HG03025 (cell line): ENCODE results near the gene RPS6KA2.

Experiments used
- ATAC-seq: cut with Tn5 transposase; IDR thresholded peaks from one replicate; pipeline ENCODE4 v1.9.1; 2021; ENCODE audit warnings: mild to moderate bottlenecking, moderate library complexity; ENCODE audit not compliant: unreplicated experiment, low FRiP score

RPS6KA2 gene

DNA sequence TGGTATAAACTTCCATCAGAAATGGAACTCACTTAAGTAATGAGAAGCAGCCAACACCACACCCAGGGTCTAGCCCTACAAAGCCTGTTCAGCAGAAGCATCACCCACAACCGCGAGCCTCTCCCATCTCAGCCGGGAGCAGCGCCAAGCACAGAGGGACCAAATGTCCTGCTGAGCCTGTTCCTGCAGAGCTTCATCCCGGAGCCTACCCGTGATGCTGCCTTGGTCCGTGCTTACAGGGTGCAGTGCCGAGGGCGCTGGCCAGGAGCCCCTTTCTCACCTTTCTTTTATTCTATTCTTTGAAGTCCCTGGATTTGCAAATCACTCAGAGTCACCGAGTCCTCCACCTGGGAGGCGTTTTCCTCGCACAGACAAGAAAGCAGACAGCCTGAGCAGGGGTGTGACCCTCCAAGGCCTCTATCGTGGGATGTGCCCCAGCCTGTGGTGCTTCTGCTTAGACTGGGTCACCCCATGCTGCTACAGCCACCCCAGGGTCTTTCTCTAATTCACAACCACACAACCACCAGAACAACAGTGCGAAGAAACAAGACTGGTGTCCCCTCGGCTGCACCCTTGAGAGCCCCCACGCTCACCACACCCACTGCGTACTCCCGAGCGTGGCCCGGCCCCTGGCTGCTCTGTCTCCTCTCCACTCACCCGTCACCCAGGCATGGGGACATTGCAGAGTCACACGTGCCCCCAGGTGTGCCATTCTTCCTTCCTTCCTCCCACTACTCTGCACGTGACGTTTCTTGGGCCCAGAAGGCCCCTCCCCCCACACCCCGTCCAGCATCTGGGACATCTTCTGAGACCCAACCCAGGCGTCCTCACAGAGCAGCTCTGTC is 152.1 kb downstream of the RPS6KA2 start:
- no peak for ATAC-seq

DNA sequence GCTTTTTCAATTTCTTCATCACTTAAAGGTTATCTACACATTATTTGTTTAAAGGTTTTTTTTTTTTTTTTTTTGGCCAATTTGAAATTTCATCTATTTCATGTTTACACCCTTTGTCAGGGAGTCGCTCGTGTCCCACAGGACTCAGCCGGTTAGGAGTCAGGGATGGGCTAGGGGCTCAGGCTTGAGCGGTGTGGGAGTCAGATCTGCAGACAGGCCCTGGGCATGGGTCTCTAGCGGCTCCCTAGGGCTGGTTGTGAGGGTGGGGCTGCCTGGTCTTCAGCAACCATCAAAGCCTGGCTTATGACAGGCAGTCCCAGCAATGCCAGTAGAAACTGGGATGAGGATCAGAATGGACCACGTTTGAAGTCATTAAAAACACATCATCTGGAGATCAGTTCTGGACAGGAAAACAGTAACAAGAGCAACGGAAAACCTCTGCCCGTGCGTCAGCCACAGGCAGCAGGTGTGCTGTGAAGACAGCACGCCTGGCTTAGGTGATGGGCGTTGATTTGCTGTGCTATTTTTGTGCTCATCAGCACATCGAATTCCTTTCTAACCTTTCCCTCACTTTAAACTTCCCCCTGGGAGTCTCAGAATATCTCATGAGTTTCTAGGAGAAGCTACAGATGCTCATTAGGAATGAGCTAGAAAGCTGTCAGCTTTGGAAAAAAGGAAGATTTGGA is 153.0 kb downstream of the RPS6KA2 start:
- no peak for ATAC-seq

DNA sequence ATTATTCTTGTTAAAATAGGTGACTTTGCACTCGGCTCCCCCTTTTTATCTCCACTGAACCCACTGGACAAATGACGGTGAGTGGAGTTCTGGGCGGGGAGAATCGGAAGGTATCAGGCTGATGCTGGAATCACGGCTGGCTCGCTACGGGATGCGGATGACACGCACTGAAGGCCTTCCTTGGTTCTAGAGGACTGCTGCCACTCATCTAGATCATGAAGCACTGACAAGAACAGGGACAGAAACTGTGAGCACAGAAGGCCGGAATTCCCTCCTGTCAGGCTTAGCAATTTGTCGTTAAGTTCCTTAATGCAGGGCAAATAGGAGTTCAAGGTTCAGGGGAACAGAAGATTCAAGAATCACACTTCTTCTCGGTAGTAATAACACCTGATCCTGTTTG is 154.4 kb downstream of the RPS6KA2 start:
- no peak for ATAC-seq

DNA sequence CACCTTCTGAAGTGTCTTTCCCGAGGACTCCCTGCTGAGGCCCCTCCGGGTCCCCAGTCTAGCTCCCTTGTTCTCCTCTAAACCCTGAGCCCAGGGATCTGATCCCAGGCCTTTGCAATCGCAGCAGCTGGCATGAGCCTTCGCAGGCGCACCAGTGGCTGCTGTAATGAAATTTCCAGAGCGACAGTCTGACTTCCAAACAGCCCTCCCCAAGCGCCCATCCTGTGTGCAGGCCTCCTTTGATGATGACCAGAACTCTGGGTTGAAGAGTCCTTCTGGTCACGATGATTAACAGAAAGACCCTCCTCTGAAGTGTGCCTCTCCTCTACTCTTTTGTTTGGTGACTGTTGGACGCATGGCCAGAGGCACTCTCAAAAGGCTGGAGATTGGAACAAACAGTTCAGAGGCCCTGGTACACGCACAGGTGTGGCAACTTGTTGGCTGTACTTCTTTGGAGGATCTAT is 155.2 kb downstream of the RPS6KA2 start:
- ATAC-seq: no peak

DNA sequence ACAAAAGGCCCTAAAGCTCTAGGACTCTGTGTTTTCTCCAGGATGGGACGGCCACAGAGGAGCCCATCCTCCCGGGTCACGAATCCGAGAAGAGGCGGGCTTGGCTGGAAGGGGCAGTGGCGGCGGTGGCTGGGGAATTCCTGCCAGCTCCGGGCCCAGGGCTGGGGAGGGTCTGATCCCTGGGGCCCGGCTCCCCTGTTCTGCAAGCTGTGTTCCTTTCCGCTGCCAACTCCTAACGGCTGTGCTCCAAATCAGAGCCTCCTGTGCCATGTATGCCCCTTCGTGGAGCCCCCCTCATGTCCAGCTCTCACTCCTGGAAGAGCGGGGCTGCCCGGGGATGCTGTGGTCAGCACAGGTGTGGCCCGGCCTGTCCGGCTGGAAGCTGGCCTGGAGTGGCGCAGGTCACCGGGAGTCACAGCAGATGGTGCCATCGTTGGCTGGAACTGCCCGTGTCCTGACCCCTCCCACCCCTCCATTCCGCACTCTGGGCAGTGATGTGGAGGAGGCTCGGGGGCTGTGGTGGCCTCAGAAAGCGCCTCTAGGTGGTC is 156.1 kb downstream of the RPS6KA2 start:
- no peak for ATAC-seq

DNA sequence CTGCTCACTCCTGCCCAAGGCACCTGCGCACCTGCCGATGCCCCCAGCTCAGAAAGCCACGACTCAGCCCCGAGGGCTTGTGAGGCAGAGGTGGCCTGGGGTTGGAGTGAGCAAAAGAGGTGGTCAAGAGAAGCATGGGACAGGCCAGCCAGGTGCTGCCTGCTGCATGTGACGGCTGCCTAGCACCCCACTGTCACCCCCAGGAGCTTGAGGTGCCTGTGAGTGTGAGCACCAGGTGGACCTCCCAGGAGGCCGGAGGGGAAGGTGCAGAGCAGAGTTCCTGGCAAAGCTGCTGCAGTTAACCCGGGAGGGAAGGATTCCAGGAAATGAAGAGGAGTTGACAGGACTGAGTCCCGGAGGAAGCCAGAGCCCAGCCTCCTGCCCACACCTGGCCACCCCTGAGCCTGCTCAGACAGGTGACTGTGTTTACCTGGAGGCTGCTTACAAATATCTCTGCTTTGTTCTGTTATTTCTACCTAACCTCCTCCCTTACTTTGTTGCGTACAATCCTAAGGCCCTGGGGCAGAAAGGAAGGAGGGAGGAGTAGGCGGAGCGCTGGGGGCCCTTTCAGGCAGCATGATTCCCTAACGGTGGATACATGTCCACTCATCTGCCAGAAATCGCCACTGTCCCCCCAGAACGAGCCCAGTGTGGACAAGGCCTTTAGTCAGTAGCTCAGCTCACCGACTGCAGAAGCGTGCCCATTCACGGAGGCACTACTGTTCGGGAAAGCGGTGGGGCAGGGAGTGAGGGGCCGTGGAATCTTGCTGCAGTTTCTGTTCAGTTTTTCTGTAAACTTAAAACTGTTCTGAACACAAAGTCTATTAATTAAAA is 156.8 kb downstream of the RPS6KA2 start:
- ATAC-seq: no peak

DNA sequence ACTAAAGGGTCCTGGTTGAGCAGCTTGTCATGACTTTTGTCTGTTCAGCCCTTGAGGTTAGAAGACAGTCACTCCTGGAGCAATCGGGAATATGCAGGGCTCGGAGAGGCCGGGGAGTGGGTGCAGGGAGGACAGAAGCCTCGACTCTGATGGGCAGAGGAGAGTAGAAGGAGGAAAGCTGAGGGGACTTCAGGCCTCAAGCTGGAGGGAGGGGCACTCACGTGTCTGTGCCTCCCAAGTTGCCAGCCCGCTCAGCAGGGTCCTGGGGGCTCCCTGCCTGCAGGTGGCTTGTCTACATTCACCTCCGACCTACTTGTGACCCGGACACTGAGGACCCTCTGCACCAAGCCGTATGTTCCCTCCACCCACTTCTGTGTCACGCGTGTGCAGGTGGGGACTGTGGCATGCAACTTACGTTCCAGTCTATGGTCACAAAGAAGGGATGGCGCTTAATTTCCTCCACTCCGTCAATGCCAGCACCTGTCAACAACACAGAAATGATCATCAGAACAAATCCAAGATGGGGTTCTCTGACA is 157.6 kb downstream of the RPS6KA2 start:
- no peak for ATAC-seq

DNA sequence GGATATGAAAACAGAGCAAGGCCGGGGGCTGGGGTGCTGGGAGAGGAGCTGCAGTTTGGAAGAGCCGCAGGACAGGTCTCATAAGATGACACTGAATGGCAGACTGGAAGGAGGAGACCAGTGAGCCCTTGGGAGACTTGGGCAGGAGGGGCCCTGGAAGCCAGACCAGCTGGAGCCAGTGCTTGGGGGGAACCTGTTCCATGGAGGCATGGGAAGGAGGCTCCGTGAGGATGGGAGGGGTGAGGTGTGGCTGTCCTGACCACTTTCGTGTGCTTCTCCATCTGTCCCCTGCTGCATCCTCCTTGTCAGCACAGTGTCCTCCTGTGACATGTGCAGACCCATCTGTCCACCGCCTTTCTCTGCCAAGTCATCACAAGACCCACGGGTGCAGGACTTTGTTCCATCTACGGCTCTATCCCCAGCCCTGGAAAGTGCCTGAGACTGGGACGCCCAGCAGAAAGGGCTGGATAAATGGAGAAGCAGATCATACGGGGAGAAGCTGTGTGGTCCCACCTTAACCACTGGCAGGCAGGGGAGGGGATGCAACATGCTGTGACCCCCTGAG is 159.5 kb downstream of the RPS6KA2 start:
- ATAC-seq: no peak

DNA sequence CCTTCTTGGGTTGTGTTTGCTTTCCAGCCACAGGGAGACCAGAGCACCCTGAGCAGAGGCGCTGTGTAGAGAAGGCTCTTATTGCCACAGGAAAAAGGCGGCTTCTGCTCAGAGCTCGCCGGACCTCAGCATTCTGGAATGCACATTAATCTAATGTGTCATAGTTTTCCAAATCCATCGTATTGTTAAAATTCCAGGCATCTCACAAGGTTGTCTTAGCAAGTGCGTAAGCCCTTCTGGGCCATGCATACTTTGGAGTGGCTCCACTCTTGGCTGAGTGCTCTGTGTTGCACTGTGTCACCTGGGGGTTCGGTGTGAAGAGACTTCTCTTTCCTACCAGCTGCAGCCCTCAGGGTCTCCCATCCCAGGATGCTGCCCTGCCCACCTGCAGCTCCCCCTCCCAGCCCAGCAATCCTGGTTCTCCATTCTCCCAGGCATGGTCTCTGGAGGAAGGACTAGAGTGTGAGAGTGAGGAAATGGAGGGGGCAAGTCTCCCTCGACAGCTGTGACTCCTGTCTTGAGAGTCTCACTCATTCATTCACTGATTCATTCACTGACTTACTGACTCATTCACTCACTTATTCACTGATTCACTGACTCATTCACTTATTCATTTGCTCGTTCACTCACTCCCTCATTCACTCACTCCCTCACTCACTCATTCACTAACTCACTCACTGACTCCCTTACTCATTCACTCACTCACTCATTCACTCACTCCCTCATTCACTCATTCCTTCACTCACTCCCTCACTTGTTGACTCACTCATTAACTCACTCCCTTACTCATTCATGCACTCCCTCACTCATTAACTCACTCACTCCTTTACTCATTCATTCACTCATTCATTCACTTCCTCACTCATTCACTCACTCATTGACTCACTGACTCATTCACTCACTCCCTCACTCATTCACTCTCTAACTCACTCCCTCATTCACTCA is 160.6 kb downstream of the RPS6KA2 start:
- no peak for ATAC-seq

DNA sequence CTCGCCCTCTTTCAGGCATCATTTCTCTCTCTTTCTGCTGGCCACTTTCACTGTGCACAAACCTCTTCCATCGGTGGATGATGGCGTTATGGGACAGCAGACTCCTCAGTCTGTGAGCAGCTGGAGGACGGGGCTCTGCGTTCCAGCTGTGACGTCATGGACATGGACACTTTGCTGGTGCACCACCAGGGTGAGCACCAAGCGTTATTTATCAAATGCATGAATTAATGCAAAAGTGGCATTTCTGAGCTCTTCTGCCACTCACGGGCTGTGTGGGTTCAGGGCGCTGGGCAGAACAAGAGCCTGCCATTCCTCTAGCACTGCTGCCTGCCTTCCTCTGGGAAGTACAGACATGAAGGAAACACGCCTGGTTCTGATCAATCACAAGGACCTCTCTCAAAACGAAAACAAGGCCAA is 161.4 kb downstream of the RPS6KA2 start:
- ATAC-seq: no peak

DNA sequence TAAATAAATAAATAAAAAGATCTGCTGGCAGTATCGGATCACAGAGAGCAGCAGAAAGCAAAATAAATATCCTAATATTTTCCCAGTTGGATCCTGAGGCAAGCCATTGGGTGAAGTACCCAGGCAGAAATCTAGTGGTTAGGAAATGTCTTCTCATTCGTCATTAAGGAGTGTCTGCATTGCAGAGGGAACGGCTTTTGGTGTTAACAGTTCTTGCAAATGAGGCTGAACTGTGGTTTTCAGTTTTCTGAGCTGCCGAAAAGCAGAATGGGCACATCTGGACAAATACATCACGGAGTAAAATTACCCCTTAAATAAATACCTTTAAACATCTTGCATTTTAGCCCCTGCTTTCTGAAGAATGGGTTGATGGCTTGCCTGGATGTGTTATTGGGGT is 162.1 kb downstream of the RPS6KA2 start:
- no peak for ATAC-seq

DNA sequence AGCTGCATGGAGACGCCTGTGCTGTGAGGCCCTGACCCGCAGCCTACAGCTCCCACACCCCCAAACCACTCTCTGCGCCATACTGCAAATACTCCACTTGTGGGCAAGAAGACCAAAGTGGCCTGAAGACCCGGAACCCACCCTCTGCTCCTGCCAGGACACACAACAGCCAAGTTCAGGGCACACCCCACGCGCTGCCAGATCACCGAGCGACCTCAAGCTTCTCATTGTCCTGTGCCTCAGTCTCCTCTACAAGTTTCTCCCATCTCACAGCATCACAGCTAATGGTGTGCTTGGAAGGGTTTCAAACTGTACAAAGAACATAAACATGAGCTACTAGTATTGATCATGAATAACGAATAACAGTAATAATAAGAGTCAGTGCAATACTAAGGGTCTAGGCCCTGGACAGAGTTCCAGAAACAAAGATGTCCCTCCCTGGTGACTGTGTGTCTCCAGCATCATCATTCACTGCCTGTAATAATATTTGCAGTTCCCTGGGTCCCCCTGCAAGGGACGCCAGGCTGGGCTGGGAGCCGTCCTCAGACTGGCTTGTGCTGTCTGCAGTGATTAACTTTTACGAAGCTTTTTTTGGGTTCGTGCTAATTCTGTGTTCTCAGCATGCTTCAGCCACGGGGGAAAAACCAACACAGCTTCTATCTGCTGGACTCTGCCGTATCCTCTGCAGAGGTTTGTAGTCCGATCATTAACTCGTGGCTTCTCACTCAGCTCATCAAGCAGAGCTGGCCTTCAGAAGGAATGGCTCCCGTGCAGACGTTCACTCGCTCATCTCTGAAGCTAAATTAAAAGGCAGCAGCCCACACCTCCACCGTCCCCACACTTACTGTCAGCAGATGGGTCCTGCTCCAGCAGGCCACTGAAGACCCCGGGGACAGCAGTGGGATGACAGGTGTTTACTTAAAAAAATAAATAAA is 162.7 kb downstream of the RPS6KA2 start:
- ATAC-seq: no peak

DNA sequence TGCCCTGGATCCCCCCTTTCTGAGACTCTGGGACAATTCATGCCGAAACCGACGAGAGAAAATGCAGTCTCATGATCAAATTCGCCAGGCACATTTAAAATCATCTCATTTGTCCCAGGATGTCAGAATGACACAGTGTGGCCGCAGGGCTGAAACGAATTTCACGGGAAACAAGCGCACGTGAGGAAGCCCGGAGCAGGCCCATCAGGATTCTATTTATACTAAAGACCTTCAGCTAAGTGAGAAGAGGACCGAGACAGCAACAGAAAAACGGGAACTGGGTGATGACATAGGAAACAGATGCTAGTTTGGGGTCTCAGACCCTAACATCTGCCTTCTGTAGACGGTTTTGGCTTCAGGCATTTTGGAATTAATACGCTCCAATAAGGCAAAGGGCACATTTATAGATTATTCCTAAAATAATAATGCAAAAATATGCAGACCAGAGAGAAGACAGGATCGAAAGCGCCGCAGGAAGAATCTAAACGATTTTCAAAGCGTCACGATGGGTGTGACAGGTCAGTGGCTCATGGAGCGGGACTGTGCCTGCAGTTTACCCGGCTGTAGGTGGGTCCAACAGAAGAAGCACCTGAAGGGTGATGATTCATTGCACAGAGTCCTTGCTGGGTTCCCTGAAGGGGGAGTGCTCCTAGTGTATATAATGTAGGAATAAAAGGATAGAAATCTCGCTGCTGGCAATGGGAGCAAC is 163.5 kb downstream of the RPS6KA2 start:
- ATAC-seq: no peak

DNA sequence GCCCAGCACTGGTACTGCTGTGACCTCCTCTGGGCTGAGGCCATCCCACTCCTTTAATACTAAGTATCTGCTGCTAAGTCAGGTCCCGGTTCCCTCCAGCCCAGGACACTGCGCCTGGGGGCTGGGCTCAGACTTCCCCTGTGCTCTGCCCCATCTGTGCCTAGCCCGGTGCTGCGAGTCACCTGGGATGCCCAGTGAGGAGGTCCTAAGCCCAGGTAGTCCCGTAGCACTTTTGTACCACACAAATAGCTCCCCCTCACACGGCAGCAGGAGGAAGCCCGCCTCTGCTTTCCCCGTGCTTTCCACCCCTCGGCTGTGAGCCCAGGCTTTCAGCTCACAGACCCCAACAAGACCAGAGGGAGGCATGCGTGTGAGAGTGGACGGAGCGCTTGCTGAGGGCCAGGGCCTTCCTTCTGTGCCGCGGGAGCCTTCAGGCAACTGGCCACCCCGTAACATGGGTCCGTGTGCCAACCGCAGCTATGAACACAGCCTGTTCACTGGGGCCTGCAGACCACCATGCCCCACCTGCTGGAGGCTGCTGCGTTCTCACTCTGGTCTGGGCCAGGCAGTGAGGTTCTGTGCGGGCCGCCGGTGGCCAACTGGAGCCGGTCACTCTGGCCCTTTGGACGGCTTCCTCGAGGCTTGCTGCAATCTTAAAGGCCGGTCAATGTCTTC is 164.5 kb downstream of the RPS6KA2 start:
- no peak for ATAC-seq

DNA sequence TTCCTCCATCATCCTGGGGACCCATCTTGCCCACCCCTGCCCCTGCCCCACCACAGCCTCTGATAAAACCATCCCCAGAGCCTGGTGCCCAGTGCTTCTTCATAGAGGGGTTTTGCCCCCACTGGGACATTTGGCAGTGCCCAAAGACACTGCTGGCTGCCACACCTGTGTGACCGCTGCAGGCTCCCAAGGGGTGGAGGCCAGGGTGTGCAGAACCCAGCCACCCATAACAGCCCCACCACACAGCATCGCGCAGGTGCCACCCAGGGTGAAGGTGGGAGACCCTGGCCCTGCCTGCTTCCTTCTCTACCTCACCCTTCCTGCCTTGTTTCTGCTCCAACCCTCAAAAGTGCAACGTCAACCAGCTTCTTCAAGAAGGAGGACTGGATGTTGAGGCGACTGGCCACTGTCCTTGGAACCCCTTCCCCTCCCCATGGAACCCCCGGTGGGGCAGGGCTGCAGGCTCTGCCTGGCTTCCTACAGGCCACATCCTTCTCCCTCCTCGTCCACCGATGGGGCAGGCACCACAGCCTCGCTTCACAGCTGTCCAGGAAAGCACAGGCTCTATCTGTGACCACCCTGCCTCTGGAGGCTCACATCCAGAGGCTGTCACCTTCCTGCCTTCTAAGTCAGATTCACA is 165.1 kb downstream of the RPS6KA2 start:
- ATAC-seq: no peak
